Measurements from ENCODE around the gene RAB6B. TPM values are rescaled to one million over a fixed set of nuclear protein-coding genes. Genes with fewer than 3 reads are reported as not detected.
A peak's percentile ranks its signal among the peaks of the same experiment; 100 is the strongest.

Gene RAB6B
- under 1 TPM; 0.15 to 0.63 (median 0.26) TPM for total RNA-seq

- peak; percentile 70 to 81 for ATAC-seq
- peaks cover 48% of the 10 kb centered on the region for H3K27me3 Mint-ChIP-seq (ENCODE audit: low read depth)
- no peaks in the 10 kb centered on the region for H3K9me3 Mint-ChIP-seq
- peaks cover 4% of the 10 kb centered on the region for H3K4me1 Mint-ChIP-seq (ENCODE audit: low read depth)
- no peak for DNase-seq
- H3K4me3 Mint-ChIP-seq = peak within 1 kb of the TSS; percentile 61
- no peaks in the 10 kb centered on the region for H3K36me3 Mint-ChIP-seq (ENCODE audit: insufficient read depth)
Observed at GRCh38 chr3:133895208-133896001, at the start of gene RAB6B. Gene RAB6B (minus strand): TSS chr3:133895882. CDS start chr3:133895466, 416 bp downstream.

- Mint-ChIP-seq H3K36me3 (ENCODE audit: insufficient read depth) (no peaks in the 10 kb centered on the region), H3K4me1 (ENCODE audit: low read depth) (peaks cover 6% of the 10 kb centered on the region), H3K4me3 (no peak overlapping the region), H3K27me3 (ENCODE audit: low read depth) (peaks cover 10% of the 10 kb centered on the region), H3K9me3 (no peaks in the 10 kb centered on the region)
- DNase-seq (no peak), ATAC-seq (no peak)
Observed at GRCh38 chr3:133944641-133945380, 49.1 kb upstream of the RAB6B start.

DNA sequence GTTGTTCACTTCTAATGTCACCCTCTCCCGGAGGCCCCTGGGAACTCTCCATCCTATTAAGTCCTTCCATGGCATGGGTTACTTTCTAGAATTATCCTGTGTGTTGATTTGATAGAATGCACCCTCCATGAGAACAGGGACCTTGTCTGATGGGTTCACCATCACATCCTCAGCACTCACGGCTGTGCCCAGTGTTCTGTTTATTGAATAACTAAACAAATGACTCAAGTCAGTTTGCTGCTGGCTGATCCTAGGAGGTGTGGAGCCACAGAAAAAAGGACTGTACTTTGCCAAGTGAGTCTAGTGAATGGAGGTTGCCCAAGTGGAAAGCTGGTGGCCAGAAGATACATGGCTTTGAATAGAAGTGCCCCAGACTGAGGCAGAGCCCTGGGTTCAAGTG is 48.5 kb upstream of the RAB6B start:
- H3K9me3 Mint-ChIP-seq = no peaks in the 10 kb centered on the region

DNA sequence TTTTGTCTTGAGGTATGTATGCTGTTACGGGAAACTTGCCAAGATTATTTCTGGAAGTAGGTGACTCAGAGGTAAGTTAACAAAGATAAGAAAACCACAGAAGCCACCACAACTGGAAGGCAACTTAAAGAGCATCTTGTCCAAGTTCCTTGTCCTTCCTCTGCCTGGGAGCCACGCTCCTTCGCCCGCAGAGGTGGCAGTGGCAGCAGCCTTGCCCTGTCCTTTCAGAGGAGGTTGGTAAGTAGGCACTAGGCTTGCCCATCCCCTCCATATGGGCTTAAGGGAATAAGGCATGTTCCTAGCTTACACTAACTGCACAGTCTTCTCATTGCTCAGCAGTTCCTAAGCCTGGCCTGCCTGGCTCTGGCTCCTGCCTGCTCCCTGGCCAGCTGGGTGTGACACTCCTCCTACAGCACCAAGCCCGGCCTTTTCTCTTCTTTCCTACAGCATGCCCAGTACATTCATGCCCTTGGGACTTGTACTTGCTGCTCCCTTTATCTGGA is 48.0 kb upstream of the RAB6B start:
- ATAC-seq = no peak
- no peak overlapping the region for H3K4me3 Mint-ChIP-seq

More for the DNA sequence above, 48.5 kb upstream of the RAB6B start:
- peaks cover 6% of the 10 kb centered on the region for H3K4me1 Mint-ChIP-seq (ENCODE audit: low read depth)
- DNase-seq (no peak), ATAC-seq (no peak)
- H3K4me3 Mint-ChIP-seq = no peak overlapping the region
- no peaks in the 10 kb centered on the region for H3K36me3 Mint-ChIP-seq (ENCODE audit: insufficient read depth)
- H3K27me3 Mint-ChIP-seq (ENCODE audit: low read depth) = peaks cover 10% of the 10 kb centered on the region

DNA sequence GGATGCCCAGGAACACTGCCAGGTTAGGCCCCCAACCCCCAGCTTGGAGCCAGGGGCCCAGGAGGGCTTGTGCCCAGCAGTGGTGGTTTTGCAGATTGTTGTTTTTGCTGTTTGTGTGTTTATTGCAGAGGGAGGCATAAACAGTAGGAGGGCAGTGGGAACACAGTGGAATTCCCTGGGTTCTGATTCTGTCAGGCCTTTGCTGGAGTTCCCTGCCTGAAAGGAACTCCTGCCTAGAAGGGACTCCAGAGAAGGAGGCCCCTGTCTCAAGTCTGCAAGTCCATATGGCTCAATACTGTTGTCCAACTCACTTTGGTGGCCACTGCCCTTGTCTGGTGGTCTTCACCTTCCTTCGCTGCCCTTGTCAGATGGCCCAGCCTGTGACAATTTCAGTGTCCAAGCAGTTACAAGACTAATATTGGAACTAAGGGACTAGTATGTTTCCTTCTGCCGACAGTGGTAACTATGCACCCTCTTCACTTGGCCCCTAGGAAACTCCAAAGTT is 47.4 kb upstream of the RAB6B start:
- Mint-ChIP-seq H3K36me3 (ENCODE audit: insufficient read depth) (no peaks in the 10 kb centered on the region), H3K4me1 (ENCODE audit: low read depth) (peaks cover 6% of the 10 kb centered on the region), H3K9me3 (no peaks in the 10 kb centered on the region), H3K27me3 (ENCODE audit: low read depth) (peaks cover 10% of the 10 kb centered on the region), H3K4me3 (no peak overlapping the region)
- DNase-seq (no peak), ATAC-seq (no peak)

More for the DNA sequence above, 48.0 kb upstream of the RAB6B start:
- Mint-ChIP-seq H3K9me3 (no peaks in the 10 kb centered on the region), H3K36me3 (ENCODE audit: insufficient read depth) (no peaks in the 10 kb centered on the region), H3K4me1 (ENCODE audit: low read depth) (peaks cover 6% of the 10 kb centered on the region), H3K27me3 (ENCODE audit: low read depth) (peaks cover 10% of the 10 kb centered on the region)
- no peak for DNase-seq

DNA sequence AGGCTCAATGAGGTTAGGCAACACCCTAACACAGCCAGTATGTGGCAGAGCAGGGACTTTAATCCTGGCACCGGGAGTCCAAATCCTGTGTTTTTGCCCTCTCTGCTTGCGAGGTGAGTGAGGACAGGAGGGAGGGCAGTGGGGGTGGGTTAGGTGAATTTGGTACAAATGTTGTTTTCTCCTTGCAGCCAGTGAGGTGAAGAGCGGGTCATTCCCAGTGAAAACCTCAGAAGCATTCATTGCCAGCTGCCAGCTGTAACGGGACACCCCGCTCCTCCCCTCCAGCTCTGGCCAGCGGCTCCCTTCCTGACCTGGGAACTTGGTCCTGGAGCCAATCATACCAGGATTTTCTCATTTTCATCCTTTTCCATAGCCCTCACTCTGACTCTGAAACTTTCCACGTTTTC is 45.7 kb upstream of the RAB6B start:
- no peak for DNase-seq
- Mint-ChIP-seq H3K4me1 (ENCODE audit: low read depth) (peaks cover 6% of the 10 kb centered on the region), H3K36me3 (ENCODE audit: insufficient read depth) (no peaks in the 10 kb centered on the region), H3K27me3 (ENCODE audit: low read depth) (peaks cover 10% of the 10 kb centered on the region), H3K4me3 (no peak overlapping the region), H3K9me3 (no peaks in the 10 kb centered on the region)
- ATAC-seq = no peak

- DNase-seq (no peak), ATAC-seq (no peak)
- peaks cover 6% of the 10 kb centered on the region for H3K4me1 Mint-ChIP-seq (ENCODE audit: low read depth)
- no peaks in the 10 kb centered on the region for H3K9me3 Mint-ChIP-seq
- no peak overlapping the region for H3K4me3 Mint-ChIP-seq
- peaks cover 10% of the 10 kb centered on the region for H3K27me3 Mint-ChIP-seq (ENCODE audit: low read depth)
- H3K36me3 Mint-ChIP-seq (ENCODE audit: insufficient read depth) = no peaks in the 10 kb centered on the region
Observed at GRCh38 chr3:133940536-133940935, 44.9 kb upstream of the RAB6B start.

DNA sequence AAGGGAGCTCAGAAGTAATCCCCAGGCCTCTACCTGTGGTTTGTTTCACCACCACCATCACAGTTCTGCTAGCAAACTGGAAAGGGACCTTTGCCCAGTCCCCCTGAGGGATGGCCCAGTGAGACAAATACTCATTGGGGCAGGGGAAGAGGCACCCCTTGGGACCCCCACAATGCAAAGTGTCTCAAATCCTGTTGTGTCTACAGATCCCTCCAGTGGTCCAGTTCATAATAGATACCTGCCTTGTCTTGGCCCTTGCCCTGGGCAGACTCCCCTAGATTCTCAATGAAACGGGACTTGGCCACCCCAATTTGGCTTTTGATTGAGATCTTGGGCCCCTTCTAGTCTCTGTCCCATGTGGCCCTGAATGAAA is 43.8 kb upstream of the RAB6B start:
- no peak for DNase-seq
- Mint-ChIP-seq H3K36me3 (ENCODE audit: insufficient read depth) (no peaks in the 10 kb centered on the region), H3K4me1 (ENCODE audit: low read depth) (peaks cover 6% of the 10 kb centered on the region), H3K9me3 (no peaks in the 10 kb centered on the region), H3K27me3 (ENCODE audit: low read depth) (peaks cover 8% of the 10 kb centered on the region), H3K4me3 (no peak overlapping the region)
- ATAC-seq = no peak

GRCh38 chr3:133938770-133939462 is 43.2 kb upstream of the RAB6B start:
- Mint-ChIP-seq H3K9me3 (no peaks in the 10 kb centered on the region), H3K27me3 (ENCODE audit: low read depth) (peaks cover 8% of the 10 kb centered on the region)
- ATAC-seq = no peak

GRCh38 chr3:133937756-133938601 is 42.3 kb upstream of the RAB6B start:
- no peak for DNase-seq
- Mint-ChIP-seq H3K4me3 (no peak overlapping the region), H3K27me3 (ENCODE audit: low read depth) (peaks cover 8% of the 10 kb centered on the region), H3K9me3 (no peaks in the 10 kb centered on the region), H3K4me1 (ENCODE audit: low read depth) (peaks cover 5% of the 10 kb centered on the region), H3K36me3 (ENCODE audit: insufficient read depth) (no peaks in the 10 kb centered on the region)
- ATAC-seq = no peak

More at GRCh38 chr3:133938770-133939462, 43.2 kb upstream of the RAB6B start:
- DNase-seq = no peak
- H3K4me1 Mint-ChIP-seq (ENCODE audit: low read depth) = peaks cover 5% of the 10 kb centered on the region
- no peak overlapping the region for H3K4me3 Mint-ChIP-seq
- H3K36me3 Mint-ChIP-seq (ENCODE audit: insufficient read depth) = no peaks in the 10 kb centered on the region

DNA sequence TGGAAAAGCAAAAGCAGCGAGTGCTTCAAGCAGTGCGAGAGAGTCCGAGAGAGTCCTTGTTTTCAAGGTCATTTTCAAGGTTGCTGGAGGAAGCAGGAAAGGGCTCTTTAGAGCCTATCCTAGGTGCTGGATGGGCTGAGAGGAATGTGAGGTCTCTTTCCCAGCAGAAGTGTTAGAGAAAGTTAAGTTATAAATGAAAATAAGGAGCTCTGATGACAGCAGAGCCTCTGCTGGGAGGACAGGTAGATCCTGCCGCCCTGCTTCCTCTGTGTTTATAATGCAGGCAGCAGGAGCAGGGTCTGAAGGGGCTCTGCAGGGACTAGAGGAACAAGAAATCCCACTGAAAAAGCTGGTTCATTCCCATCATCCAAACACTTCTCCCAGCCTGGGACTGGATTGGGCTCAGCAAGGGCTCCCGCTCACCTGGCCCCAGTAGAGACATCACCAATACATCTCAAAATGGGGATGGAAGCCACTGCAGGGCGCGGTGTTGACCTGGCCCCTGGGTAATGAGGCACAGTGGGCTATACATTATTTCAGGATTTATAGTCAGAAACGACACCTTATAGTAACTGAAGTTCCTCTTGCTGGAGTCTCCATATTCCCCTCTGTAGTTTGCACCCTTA is 41.5 kb upstream of the RAB6B start:
- ATAC-seq = no peak
- no peak overlapping the region for H3K4me3 Mint-ChIP-seq
- H3K36me3 Mint-ChIP-seq (ENCODE audit: insufficient read depth) = no peaks in the 10 kb centered on the region
- no peaks in the 10 kb centered on the region for H3K4me1 Mint-ChIP-seq (ENCODE audit: low read depth)
- no peak for DNase-seq
- H3K9me3 Mint-ChIP-seq = no peaks in the 10 kb centered on the region
- H3K27me3 Mint-ChIP-seq (ENCODE audit: low read depth) = peaks cover under 1% of the 10 kb centered on the region

- no peaks in the 10 kb centered on the region for H3K4me1 Mint-ChIP-seq (ENCODE audit: low read depth)
Observed at GRCh38 chr3:133935843-133936769, 40.4 kb upstream of the RAB6B start.

More at GRCh38 chr3:133935843-133936769, 40.4 kb upstream of the RAB6B start:
- no peak for DNase-seq
- Mint-ChIP-seq H3K9me3 (no peaks in the 10 kb centered on the region), H3K4me3 (no peak overlapping the region), H3K36me3 (ENCODE audit: insufficient read depth) (no peaks in the 10 kb centered on the region), H3K27me3 (ENCODE audit: low read depth) (no peaks in the 10 kb centered on the region)
- ATAC-seq = no peak

Measured in activated T-cell treated with anti-CD3 and anti-CD28 coated beads, Interleukin-2, amount 50 U/mL, for 4 hours (primary cell).